GM12873 (cell line): ENCODE measurements around the gene RAD51D.

Experiments used
- TF ChIP-seq, protein P1 (sequence below): IDR thresholded peaks from 2 replicates; pipeline ENCODE4 v1.5.1; 2012; ENCODE audit warnings: low read depth, mild to moderate bottlenecking, moderate library complexity, low read length, control low read depth; ENCODE audit not compliant: insufficient read depth; ENCODE audit errors: missing control alignments

Gene RAD51D

DNA sequence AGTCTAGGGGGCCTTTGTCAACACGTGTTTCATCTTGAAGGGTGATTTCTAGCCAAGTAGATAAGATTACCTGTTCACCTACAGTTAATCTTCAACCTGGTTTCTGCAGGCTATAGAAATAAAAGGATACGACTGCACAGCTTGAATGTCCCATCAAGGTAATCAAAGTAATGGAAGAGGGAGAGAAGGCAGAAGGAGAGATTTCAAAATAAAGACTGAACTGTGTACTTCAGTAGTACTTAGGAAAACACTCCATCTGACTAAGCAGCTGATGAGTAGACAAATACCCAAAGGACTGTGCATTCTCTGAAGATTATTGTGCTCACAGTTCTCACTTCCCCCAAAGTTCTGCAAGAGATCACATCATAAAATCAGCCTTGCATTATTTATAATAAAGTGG is 50.3 kb downstream of the RAD51D start:
- TF ChIP-seq, protein P1, sequence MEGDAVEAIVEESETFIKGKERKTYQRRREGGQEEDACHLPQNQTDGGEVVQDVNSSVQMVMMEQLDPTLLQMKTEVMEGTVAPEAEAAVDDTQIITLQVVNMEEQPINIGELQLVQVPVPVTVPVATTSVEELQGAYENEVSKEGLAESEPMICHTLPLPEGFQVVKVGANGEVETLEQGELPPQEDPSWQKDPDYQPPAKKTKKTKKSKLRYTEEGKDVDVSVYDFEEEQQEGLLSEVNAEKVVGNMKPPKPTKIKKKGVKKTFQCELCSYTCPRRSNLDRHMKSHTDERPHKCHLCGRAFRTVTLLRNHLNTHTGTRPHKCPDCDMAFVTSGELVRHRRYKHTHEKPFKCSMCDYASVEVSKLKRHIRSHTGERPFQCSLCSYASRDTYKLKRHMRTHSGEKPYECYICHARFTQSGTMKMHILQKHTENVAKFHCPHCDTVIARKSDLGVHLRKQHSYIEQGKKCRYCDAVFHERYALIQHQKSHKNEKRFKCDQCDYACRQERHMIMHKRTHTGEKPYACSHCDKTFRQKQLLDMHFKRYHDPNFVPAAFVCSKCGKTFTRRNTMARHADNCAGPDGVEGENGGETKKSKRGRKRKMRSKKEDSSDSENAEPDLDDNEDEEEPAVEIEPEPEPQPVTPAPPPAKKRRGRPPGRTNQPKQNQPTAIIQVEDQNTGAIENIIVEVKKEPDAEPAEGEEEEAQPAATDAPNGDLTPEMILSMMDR: no peak

DNA sequence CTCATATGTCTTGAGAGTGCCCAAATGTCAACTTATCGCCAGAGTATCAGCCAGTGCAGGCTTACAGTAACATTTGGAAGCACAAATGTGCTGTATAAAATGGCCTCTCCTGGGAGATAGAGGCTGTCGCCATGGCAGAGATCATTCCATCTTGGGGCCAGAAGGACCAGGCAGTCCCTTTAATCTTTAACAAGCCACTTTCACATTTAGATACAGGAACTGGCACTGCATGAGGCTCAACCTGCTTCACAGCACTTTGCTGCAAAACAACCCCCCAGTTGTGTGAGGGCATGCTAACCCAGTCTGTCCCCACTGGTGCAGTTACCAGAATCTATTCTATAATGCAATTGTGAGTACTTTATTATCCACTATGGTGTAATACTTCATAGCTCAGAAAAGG is 51.4 kb downstream of the RAD51D start:
- TF ChIP-seq, protein P1: no peak

DNA sequence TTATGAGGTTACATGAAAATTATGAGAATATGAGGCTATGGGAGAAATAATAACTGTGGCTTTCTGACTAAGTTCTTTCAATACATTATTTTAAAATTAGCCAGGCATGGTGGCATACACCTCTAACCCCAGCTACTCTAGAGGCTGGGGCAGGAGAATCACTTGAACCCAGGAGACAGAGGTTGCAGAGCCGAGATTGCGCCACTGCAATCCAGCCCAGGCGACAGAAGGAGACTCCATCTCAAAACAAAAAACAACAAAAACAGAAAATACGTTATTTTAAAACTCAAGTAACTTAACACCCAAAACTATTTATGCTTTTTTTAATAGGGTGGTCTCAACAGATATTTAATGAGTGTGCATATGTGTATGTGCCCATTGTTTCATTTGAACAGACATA is 53.8 kb downstream of the RAD51D start:
- TF ChIP-seq, protein P1: no peak

DNA sequence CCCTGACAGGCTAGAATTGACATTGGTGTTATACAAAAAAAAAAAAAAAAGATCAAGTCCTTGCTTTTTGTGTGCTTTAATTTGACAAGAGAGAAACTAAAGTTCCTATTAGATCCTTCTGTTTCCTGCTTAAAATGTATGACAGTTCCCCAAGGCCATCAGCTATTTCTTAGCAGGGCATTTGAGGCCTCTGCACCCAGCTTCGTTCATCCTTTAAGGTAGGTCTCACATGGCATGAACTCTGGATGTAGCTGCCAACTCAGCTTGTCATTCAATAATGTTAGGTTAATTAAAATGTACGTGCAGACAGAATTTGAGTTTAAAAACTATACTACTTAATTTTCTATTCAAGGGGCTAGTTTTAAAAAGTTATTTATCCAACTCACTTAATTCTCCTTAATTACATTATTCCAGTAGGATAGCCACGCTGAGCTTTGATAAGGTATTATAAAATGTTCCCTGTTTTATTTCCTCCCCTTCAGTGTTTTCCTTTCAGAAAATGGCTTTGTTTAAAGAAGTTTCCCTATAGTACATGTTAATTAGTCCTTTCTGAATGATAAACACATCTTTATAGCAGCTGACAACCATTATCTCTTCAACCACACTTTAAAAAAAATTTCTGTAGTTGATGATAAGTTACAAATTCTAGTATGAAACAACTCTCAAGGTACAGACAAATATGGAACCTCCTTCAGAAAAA is 55.0 kb downstream of the RAD51D start:
- TF ChIP-seq, protein P1: no peak

DNA sequence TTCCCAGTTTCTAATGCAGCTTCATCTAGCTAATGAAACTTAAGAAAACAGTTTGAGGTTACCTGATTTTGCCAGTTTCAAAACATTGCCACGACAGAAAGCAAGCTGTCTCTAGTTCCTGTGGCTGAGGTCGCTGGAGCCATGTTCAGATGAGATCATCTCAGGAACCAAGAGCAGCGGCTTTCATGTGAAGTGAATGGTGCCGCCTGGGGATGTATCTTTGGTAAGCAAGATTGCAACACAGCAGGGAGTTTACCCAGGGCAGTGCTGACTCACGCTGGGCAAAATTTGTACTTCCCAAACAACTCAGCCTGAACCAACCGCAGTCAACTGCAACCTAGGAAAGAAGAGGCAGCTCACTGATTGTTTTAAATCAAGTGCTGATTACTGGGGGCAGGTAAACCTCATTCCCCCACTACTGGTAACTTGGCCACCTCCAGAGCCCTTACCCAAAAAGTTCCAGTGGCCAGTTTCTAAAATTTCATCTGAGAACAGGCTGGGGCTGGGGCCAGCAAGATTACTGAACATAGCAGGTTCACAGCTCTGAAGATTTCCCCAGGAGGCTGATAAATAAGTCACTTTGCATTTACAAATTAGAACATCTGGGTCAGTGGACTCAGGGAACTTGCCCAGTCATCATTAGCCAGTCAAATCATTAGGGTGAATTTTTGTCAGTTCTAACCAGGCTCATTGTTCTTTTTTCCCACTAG is 56.0 kb downstream of the RAD51D start, which contains the start of gene RFFL:
TSS of gene RFFL (minus strand) at position 194 of the 710 bp plus-strand sequence. CDS start 37,154 bp downstream, outside the sequence.
- TF ChIP-seq, protein P1: peak; percentile 21

DNA sequence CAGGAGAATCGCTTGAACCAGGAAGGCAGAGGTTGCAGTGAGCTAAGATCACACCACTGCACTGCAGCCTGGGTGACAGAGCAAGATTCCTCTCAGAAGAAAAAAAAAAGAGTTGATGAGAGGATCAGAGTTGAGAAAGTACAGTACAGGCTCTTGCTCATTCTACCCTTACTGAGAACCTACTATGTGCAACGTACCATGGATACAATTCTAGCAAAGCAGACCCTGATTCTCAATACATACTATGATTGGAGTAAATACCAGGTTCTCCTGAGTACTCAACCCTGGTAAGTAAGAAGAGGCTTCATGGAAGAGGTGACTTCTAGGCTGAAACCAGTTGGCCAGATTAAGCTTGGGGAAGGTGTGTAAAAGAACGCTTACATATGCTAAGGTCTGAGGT is 57.4 kb downstream of the RAD51D start:
- TF ChIP-seq, protein P1: no peak

DNA sequence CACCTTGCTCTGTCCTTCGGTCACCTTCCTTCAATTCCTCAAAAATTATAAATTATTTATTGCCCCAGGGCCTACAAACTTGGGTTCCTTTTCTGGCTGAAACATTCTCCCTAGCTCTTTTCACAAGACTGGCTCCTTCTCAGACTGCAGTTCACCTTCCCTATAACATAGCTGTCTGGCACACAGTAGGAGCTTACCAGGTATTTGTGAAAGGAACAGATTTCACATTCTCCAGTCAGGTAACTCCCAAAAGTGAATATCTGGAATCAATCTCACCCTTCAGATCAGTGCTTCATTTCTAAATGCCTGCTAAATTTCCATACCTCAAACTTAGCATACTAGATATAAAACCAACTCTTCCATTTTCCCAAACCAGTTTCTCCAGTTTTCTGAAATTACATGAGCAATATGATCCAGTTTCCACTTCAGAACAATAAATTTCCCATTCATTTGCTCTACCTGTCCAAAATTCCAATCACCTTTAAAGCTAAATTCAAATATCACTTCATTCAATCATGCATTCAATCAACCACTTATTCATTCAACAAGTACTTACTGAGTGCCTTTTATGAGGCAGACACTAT is 62.2 kb downstream of the RAD51D start:
- TF ChIP-seq, protein P1: no peak
